A673 (cell line): Measurements from ENCODE around the gene GAPVD1. TPM values are rescaled to one million over a fixed set of nuclear protein-coding genes. Genes with fewer than 3 reads are reported as not detected.
A peak's percentile ranks its signal among the peaks of the same experiment; 100 is the strongest.

Experiments used
- BruUV-seq: library from RNA; stranded (reverse); fragments of 400-500 nt; replicated peaks from 2 replicates; lab custom pipeline; 2021; lab: Mats Ljungman, UMichigan
- CTCF ChIA-PET: fragments of 300-600 bp; sonication (Branson Sonifier 250); formaldehyde crosslinking; loops from one replicate; lab custom pipeline; 2022; ENCODE audit warnings: antibody characterized with exemption; lab: Charles Lee
- POLR2A ChIA-PET: fragments of 300-600 bp; sonication (Branson Sonifier 250); formaldehyde crosslinking; loops from one replicate; lab custom pipeline; 2022; ENCODE audit warnings: antibody characterized with exemption; ENCODE audit not compliant: low non-redundant PET; lab: Charles Lee
- DNase-seq: peaks from one replicate; pipeline ENCODE4 v3.0.0-alpha.2; 2015; ENCODE audit warnings: low spot score
- H3K27ac ChIP-seq: fragments of 200-600 bp; sonication (generic); 2 replicates; pipeline ENCODE4 v1.5.1; 2016; ENCODE audit warnings: mixed run types, low read depth, mild to moderate bottlenecking, mixed read lengths, antibody characterized with exemption, low read length; ENCODE audit not compliant: poor library complexity, severe bottlenecking
- H3K27me3 ChIP-seq: fragments of 200-600 bp; sonication (generic); replicated peaks from 2 replicates; pipeline ENCODE4 v1.6.1; 2017; ENCODE audit warnings: mixed run types, low read depth, mild to moderate bottlenecking, mixed read lengths, antibody characterized with exemption, low read length; ENCODE audit not compliant: insufficient read depth, poor library complexity
- H3K36me3 ChIP-seq: fragments of 200-600 bp; sonication (generic); 2 replicates; pipeline ENCODE4 v1.6.1; 2016; ENCODE audit warnings: mixed run types, mild to moderate bottlenecking, mixed read lengths, antibody characterized with exemption, low read length; ENCODE audit not compliant: insufficient read depth, poor library complexity, severe bottlenecking
- H3K4me1 ChIP-seq: fragments of 200-600 bp; sonication (generic); 2 replicates; pipeline ENCODE4 v1.6.1; 2017; ENCODE audit warnings: mixed run types, mild to moderate bottlenecking, mixed read lengths, antibody characterized with exemption, low read length; ENCODE audit not compliant: insufficient read depth, poor library complexity, severe bottlenecking
- H3K4me3 ChIP-seq: fragments of 200-600 bp; sonication (generic); 2 replicates; pipeline ENCODE4 v1.5.1; 2016; ENCODE audit warnings: low read depth, mixed run types, mild to moderate bottlenecking, mixed read lengths, low read length; ENCODE audit not compliant: poor library complexity, severe bottlenecking
- H3K9me3 ChIP-seq: fragments of 200-600 bp; sonication (generic); 2 replicates; pipeline ENCODE4 v1.6.1; 2016; ENCODE audit warnings: mixed run types, low read depth, mild to moderate bottlenecking, mixed read lengths, antibody characterized with exemption, low read length; ENCODE audit not compliant: poor library complexity, severe bottlenecking
- EZH2 ChIP-seq: fragments of 200-600 bp; sonication (generic); IDR thresholded peaks from 2 replicates; pipeline ENCODE4 v1.6.1; 2017; ENCODE audit warnings: borderline replicate concordance, low read depth, mild to moderate bottlenecking, mixed read lengths, antibody characterized with exemption, low read length; ENCODE audit not compliant: poor library complexity, severe bottlenecking
- intact Hi-C: fragments of 100-400 bp; cut with micrococcal nuclease; formaldehyde crosslinking; loops from one replicate; pipeline ENCODE4 v1.10.0; 2022; ENCODE audit not compliant: unreplicated experiment
- total RNA-seq: library from RNA; stranded (reverse); gene quantifications from 2 replicates; pipeline ENCODE4 v1.2.3, GENCODE V29; 2021
- TF ChIP-seq, protein P1 (sequence below): fragments of 300-800, 200-600 bp; sonication (generic); conservative IDR thresholded peaks from 2 replicates; pipeline ENCODE4 v1.5.1; 2017; ENCODE audit warnings: low read depth, mild to moderate bottlenecking, antibody characterized with exemption, low read length, moderate library complexity, mixed read lengths

GAPVD1 gene
- total RNA-seq, 1 experiment from 2014 or later = 55.3 TPM

GRCh38 chr9:125397736-125398135, 136.1 kb downstream of the GAPVD1 start:
- Histone ChIP-seq H3K9me3 (no peaks in the 10 kb centered on the region), H3K4me1 (no peaks in the 10 kb centered on the region), H3K27me3 (no peaks in the 10 kb centered on the region), H3K4me3 (no peak overlapping the region), H3K27ac (no peak overlapping the region), H3K36me3 (no peaks in the 10 kb centered on the region)
- DNase-seq = no peak
- intact Hi-C loops = no loop called here
- ChIA-PET POLR2A (no interaction called here), CTCF (no interaction called here)
- TF ChIP-seq EZH2 = no peak
- TF ChIP-seq, protein P1, sequence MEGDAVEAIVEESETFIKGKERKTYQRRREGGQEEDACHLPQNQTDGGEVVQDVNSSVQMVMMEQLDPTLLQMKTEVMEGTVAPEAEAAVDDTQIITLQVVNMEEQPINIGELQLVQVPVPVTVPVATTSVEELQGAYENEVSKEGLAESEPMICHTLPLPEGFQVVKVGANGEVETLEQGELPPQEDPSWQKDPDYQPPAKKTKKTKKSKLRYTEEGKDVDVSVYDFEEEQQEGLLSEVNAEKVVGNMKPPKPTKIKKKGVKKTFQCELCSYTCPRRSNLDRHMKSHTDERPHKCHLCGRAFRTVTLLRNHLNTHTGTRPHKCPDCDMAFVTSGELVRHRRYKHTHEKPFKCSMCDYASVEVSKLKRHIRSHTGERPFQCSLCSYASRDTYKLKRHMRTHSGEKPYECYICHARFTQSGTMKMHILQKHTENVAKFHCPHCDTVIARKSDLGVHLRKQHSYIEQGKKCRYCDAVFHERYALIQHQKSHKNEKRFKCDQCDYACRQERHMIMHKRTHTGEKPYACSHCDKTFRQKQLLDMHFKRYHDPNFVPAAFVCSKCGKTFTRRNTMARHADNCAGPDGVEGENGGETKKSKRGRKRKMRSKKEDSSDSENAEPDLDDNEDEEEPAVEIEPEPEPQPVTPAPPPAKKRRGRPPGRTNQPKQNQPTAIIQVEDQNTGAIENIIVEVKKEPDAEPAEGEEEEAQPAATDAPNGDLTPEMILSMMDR = no peak
- BruUV-seq = no TSS peak

- Histone ChIP-seq H3K9me3 (no peaks in the 10 kb centered on the region), H3K36me3 (no peaks in the 10 kb centered on the region), H3K4me3 (no peak overlapping the region), H3K4me1 (no peaks in the 10 kb centered on the region), H3K27me3 (no peaks in the 10 kb centered on the region), H3K27ac (no peak overlapping the region)
- ChIA-PET POLR2A (no interaction called here), CTCF (no interaction called here)
- no TSS peak for BruUV-seq
- no peak for DNase-seq
- intact Hi-C loops = no loop called here
- TF ChIP-seq EZH2 = no peak
- TF ChIP-seq, protein P1 = no peak
These were observed 136.6 kb downstream of the GAPVD1 start for GRCh38 chr9:125398243-125398642.

- peak; percentile 39 for DNase-seq
- ChIA-PET CTCF (no interaction called here), POLR2A (interaction anchor here (0.6 kb wide), 1 partner anchor 654 kb away, joined by 3 read pairs; no protein-coding TSS in a partner anchor)
- H3K36me3 ChIP-seq = no peaks in the 10 kb centered on the region
- intact Hi-C loops = no loop called here
- no peaks in the 10 kb centered on the region for H3K4me1 ChIP-seq
- TF ChIP-seq, protein P1 = no peak
- TF ChIP-seq EZH2 = no peak
- BruUV-seq = no TSS peak
- no peak overlapping the region for H3K27ac ChIP-seq
- no peaks in the 10 kb centered on the region for H3K27me3 ChIP-seq
- no peaks in the 10 kb centered on the region for H3K9me3 ChIP-seq
- H3K4me3 ChIP-seq = no peak overlapping the region
These were observed 137.5 kb downstream of the GAPVD1 start for GRCh38 chr9:125399165-125399564.
